Stimulated activated CD4-positive, alpha-beta T cell treated with anti-CD3 and anti-CD28 coated beads, Interleukin-1b, Interleukin-23, amount 100 ng/mL, for 4 hours (primary cell): ENCODE results near the gene THOC6.
"Not testable (repeated sequence)": the region's sequence is repeated elsewhere in the genome, so short reads cannot be mapped to it uniquely, and the experiment has no call there.

Experiments
- DNase-seq, 2 donors: peaks; one replicate each; pipeline ENCODE4 v3.0.0-alpha.2; 2020; ENCODE audit warnings: low read depth in 2 of 2

The THOC6 gene

GRCh38 chr16:3030222-3031212 lies 6.7 kb downstream of the THOC6 start:
- no peak for DNase-seq

GRCh38 chr16:3032624-3033023 lies 8.8 kb downstream of the THOC6 start:
- no peak for DNase-seq

- no peak for DNase-seq
Measured at GRCh38 chr16:3035289-3035971, 11.6 kb downstream of the THOC6 start.

- DNase-seq = no peak
Measured at GRCh38 chr16:3035972-3036725, 12.3 kb downstream of the THOC6 start.

GRCh38 chr16:3036726-3037315 lies 13.0 kb downstream of the THOC6 start, which contains the start of gene BICDL2:
Gene BICDL2 (minus strand): TSS chr16:3036944. CDS start chr16:3035496, 1,448 bp downstream.
- no peak for DNase-seq

GRCh38 chr16:3038256-3038655 lies 14.4 kb downstream of the THOC6 start:
- DNase-seq = no peak

- DNase-seq = no peak
Measured at GRCh38 chr16:3038896-3039295, 15.1 kb downstream of the THOC6 start.

- no peak for DNase-seq
Measured at GRCh38 chr16:3042376-3042775, 18.5 kb downstream of the THOC6 start.

- no peak for DNase-seq
Measured at GRCh38 chr16:3044708-3045107, 20.9 kb downstream of the THOC6 start.

GRCh38 chr16:3045758-3046640 lies 22.2 kb downstream of the THOC6 start, which contains the start of gene MMP25:
Gene MMP25 (plus strand): TSS chr16:3046561. CDS start chr16:3046918, 357 bp downstream.
- no peak for DNase-seq

- no peak for DNase-seq
Measured at GRCh38 chr16:3046641-3047386, 23.0 kb downstream of the THOC6 start.

- no peak for DNase-seq
Measured at GRCh38 chr16:3047387-3047720, 23.5 kb downstream of the THOC6 start.

- DNase-seq = no peak
Measured at GRCh38 chr16:3049921-3050481, 26.2 kb downstream of the THOC6 start.

- no peak for DNase-seq
Measured at GRCh38 chr16:3050487-3050886, 26.7 kb downstream of the THOC6 start.

GRCh38 chr16:3051009-3051408 lies 27.2 kb downstream of the THOC6 start:
- no peak for DNase-seq

GRCh38 chr16:3051494-3051893 lies 27.7 kb downstream of the THOC6 start:
- no peak for DNase-seq

- DNase-seq = not testable (repeated sequence)
Measured at GRCh38 chr16:3052571-3053329, 28.9 kb downstream of the THOC6 start.

- DNase-seq = not testable (repeated sequence)
Measured at GRCh38 chr16:3053330-3053710, 29.5 kb downstream of the THOC6 start.
